HepG2 (cell line): ENCODE data around the gene PLPPR3. TPM values are rescaled to one million over a fixed set of nuclear protein-coding genes. Genes with fewer than 3 reads are reported as not detected.

Experiments used
- ATAC-seq: fragments of 200-7000 bp; cut with Tn5 transposase; 3 replicates; pipeline ENCODE4 v1.9.1; 2020; ENCODE audit warnings: mild to moderate bottlenecking, moderate library complexity
- BruUV-seq: library from RNA; stranded (reverse); fragments of 400-500 nt; replicated peaks from 2 replicates; lab custom pipeline; 2021; lab: Mats Ljungman, UMichigan
- CTCF ChIA-PET: fragments of 300-600 bp; formaldehyde crosslinking; extraction: SDS; loops from one replicate; lab custom pipeline; 2021; ENCODE audit warnings: low total read pairs, inconsistent platforms, low intra/inter-chr PET ratio; lab: Yijun Ruan, JAX
- POLR2A ChIA-PET: fragments of 350-600 bp; sonication (Branson Sonifier 250); formaldehyde crosslinking; loops from one replicate; lab custom pipeline; 2020; ENCODE audit warnings: antibody characterized with exemption, inconsistent platforms; lab: Yijun Ruan, JAX
- DNase-seq: peaks from one replicate; pipeline ENCODE4 v3.0.0-alpha.2; 2015; ENCODE audit warnings: low spot score
- FAIRE-seq: peaks from 3 replicates; lab custom pipeline; 2011; peaks lifted over from hg19 to GRCh38; lab: Jason Lieb, UNC
- H2AFZ ChIP-seq: one replicate; pipeline ENCODE4 v1.6.1; 2011; ENCODE audit warnings: low read length, inconsistent platforms
- H3K27ac ChIP-seq: fragments of 300-600 bp; 3 replicates; pipeline ENCODE4 v1.8.0; 2011; ENCODE audit warnings: mixed run types, mild to moderate bottlenecking, mixed read lengths, low read length, inconsistent platforms; ENCODE audit not compliant: insufficient read depth; ENCODE audit errors: extremely low read length
- H3K27me3 ChIP-seq, 2 experiments: fragments of 200-600 bp in 1 of 2; 2 replicates in 1 of 2; 3 replicates in 1 of 2; pipeline versions ENCODE4 v1.6.0 to v1.8.0; 2011; ENCODE audit warnings: low read length in 2 of 2, mild to moderate bottlenecking in 2 of 2, moderate library complexity in 2 of 2, inconsistent platforms in 1 of 2; ENCODE audit not compliant: insufficient read depth in 2 of 2, control insufficient read depth in 1 of 2
- H3K36me3 ChIP-seq, 2 experiments: fragments of 200-600 bp in 1 of 2; replicated peaks in 1 of 2; 2 replicates in 1 of 2; 3 replicates in 1 of 2; pipeline versions ENCODE4 v1.5.1 to v1.8.0; 2011; ENCODE audit warnings: low read length in 2 of 2, inconsistent platforms in 1 of 2; ENCODE audit not compliant: insufficient read depth in 2 of 2, control insufficient read depth in 1 of 2
- H3K4me1 ChIP-seq: 2 replicates; pipeline ENCODE4 v1.5.1; 2012; ENCODE audit warnings: low read length, inconsistent platforms; ENCODE audit not compliant: insufficient read depth
- H3K4me2 ChIP-seq: 2 replicates; pipeline ENCODE4 v1.6.0; 2011; ENCODE audit warnings: low read depth, low read length, inconsistent platforms
- H3K4me3 ChIP-seq, 3 experiments: fragments of 200-600 bp in 1 of 3; sonication (generic), shearing (Covaris generic) in 1 of 3; replicated peaks in 1 of 3; 2 replicates each; pipeline ENCODE4 v1.5.1; 2011 to 2016; ENCODE audit warnings: low read length in 3 of 3, inconsistent platforms in 2 of 3, low read depth in 2 of 3, mild to moderate bottlenecking in 2 of 3, control low read depth in 1 of 3, mixed read lengths in 1 of 3; ENCODE audit not compliant: insufficient read depth in 1 of 3
- H3K79me2 ChIP-seq: one replicate; pipeline ENCODE4 v1.6.1; 2011; ENCODE audit warnings: low read length, inconsistent platforms; ENCODE audit not compliant: insufficient read depth
- H3K9ac ChIP-seq: 2 replicates; pipeline ENCODE4 v1.6.0; 2011; ENCODE audit warnings: mild to moderate bottlenecking, low read depth, low read length, inconsistent platforms; ENCODE audit not compliant: insufficient read depth
- H3K9me3 ChIP-seq: 2 replicates; pipeline ENCODE4 v1.5.1; 2012; ENCODE audit warnings: mild to moderate bottlenecking, low read length
- H4K20me1 ChIP-seq: 2 replicates; pipeline ENCODE4 v1.6.0; 2011; ENCODE audit warnings: inconsistent platforms, mild to moderate bottlenecking, low read length, moderate library complexity; ENCODE audit not compliant: insufficient read depth
- DNMT1 ChIP-seq: sonication (generic); formaldehyde crosslinking; IDR thresholded peaks from 2 replicates; pipeline ENCODE4 v1.5.1; 2020; ENCODE audit warnings: mild to moderate bottlenecking, missing genetic modification reagents
- EEA1 ChIP-seq: sonication (generic); formaldehyde crosslinking; IDR thresholded peaks from 2 replicates; pipeline ENCODE4 v1.5.1; 2020; ENCODE audit warnings: mild to moderate bottlenecking, missing genetic modification reagents, borderline replicate concordance
- IKZF4 ChIP-seq: sonication (generic); formaldehyde crosslinking; IDR thresholded peaks from 2 replicates; pipeline ENCODE4 v1.5.1; 2020; ENCODE audit warnings: borderline replicate concordance, mild to moderate bottlenecking, low read depth, missing genetic modification reagents; ENCODE audit errors: not compliant biosample characterization
- IRX3 ChIP-seq: sonication (generic); formaldehyde crosslinking; IDR thresholded peaks from 2 replicates; pipeline ENCODE4 v1.8.1; 2023; ENCODE audit warnings: mild to moderate bottlenecking, low read depth, missing genetic modification reagents, borderline replicate concordance
- KDM3A ChIP-seq: IDR thresholded peaks from 2 replicates; pipeline ENCODE4 v1.6.1; 2018; ENCODE audit warnings: low read depth, missing compliant biosample characterization
- MYC ChIP-seq: sonication (generic); formaldehyde crosslinking; IDR thresholded peaks from 2 replicates; pipeline ENCODE4 v1.9.0; 2021; ENCODE audit warnings: missing genetic modification reagents, borderline replicate concordance
- PHF20 ChIP-seq: sonication (generic); formaldehyde crosslinking; IDR thresholded peaks from 2 replicates; pipeline ENCODE4 v1.5.0; 2020; ENCODE audit warnings: mild to moderate bottlenecking, missing genetic modification reagents
- POLR2G ChIP-seq: fragments of 200-400 bp; formaldehyde crosslinking; IDR thresholded peaks from 2 replicates; pipeline ENCODE4 v1.6.1; 2018; ENCODE audit warnings: mild to moderate bottlenecking, low read depth, low read length, moderate library complexity
- SAP130 ChIP-seq: IDR thresholded peaks from 2 replicates; pipeline ENCODE4 v1.6.1; 2016; ENCODE audit warnings: low read depth
- SNRNP70 ChIP-seq: fragments of 200-400 bp; formaldehyde crosslinking; IDR thresholded peaks from 2 replicates; pipeline ENCODE4 v1.6.1; 2017; ENCODE audit warnings: mild to moderate bottlenecking, low read depth, low read length, moderate library complexity
- THYN1 ChIP-seq: sonication (generic); formaldehyde crosslinking; IDR thresholded peaks from 2 replicates; pipeline ENCODE4 v1.8.1; 2023; ENCODE audit warnings: low read depth, mild to moderate bottlenecking, moderate library complexity, missing genetic modification reagents, borderline replicate concordance
- ZNF124 ChIP-seq: sonication (generic); formaldehyde crosslinking; IDR thresholded peaks from 2 replicates; pipeline ENCODE4 v1.4.0; 2020; ENCODE audit warnings: missing genetic modification reagents
- ZNF350 ChIP-seq: sonication (generic); formaldehyde crosslinking; IDR thresholded peaks from 2 replicates; pipeline ENCODE4 v1.4.0; 2020; ENCODE audit warnings: mild to moderate bottlenecking, low read depth, missing genetic modification reagents, borderline replicate concordance
- ZNF441 ChIP-seq: sonication (generic); formaldehyde crosslinking; IDR thresholded peaks from 2 replicates; pipeline ENCODE4 v1.7.0; 2021; ENCODE audit warnings: missing genetic modification reagents, borderline replicate concordance
- ZNF451 ChIP-seq: sonication (generic); formaldehyde crosslinking; IDR thresholded peaks from 2 replicates; pipeline ENCODE4 v1.5.0; 2020; ENCODE audit warnings: mild to moderate bottlenecking, missing genetic modification reagents
- ZNF619 ChIP-seq: sonication (generic); formaldehyde crosslinking; IDR thresholded peaks from 2 replicates; pipeline ENCODE4 v1.4.0; 2020; ENCODE audit warnings: mild to moderate bottlenecking, missing genetic modification reagents
- ZNF773 ChIP-seq: sonication (generic); formaldehyde crosslinking; IDR thresholded peaks from 2 replicates; pipeline ENCODE4 v1.4.0; 2020; ENCODE audit warnings: missing genetic modification reagents, borderline replicate concordance
- ZNF782 ChIP-seq: sonication (generic); formaldehyde crosslinking; IDR thresholded peaks from 2 replicates; pipeline ENCODE4 v1.4.0; 2020; ENCODE audit warnings: missing genetic modification reagents, mild to moderate bottlenecking, borderline replicate concordance
- ZNF841 ChIP-seq: sonication (generic); formaldehyde crosslinking; IDR thresholded peaks from 2 replicates; pipeline ENCODE4 v1.8.1; 2023; ENCODE audit warnings: missing genetic modification reagents, borderline replicate concordance
- ZNF850 ChIP-seq: sonication (generic); formaldehyde crosslinking; conservative IDR thresholded peaks from 2 replicates; pipeline ENCODE4 v1.9.0; 2021; ENCODE audit warnings: mild to moderate bottlenecking, missing genetic modification reagents
- ZSCAN21 ChIP-seq: sonication (generic); formaldehyde crosslinking; IDR thresholded peaks from 2 replicates; pipeline ENCODE4 v1.8.0; 2022; ENCODE audit warnings: mild to moderate bottlenecking, missing genetic modification reagents, moderate library complexity, borderline replicate concordance
- WGBS: methylation state at CpG from one replicate; pipeline ENCODE4 v1.1.6; 2017; ENCODE audit warnings: low lambda C conversion rate; 5-methylcytosine and 5-hydroxymethylcytosine counted together
- in situ Hi-C: cut with HindIII; loops from 2 replicates; pipeline ENCODE4 v1.10.0; 2017; ENCODE audit warnings: low pct_unique_long_range_greater_than_20kb; ENCODE audit not compliant: extremely low pct_ligation_motif_present
- intact Hi-C: fragments of 100-400 bp; cut with micrococcal nuclease; formaldehyde crosslinking; loops from one replicate; pipeline ENCODE4 v1.10.0; 2022; ENCODE audit not compliant: unreplicated experiment
- polyA plus RNA-seq, 8 experiments: library from polyadenylated mRNA; depleted of rRNA in 3 of 8; stranded (reverse) in 7 of 8; unstranded in 1 of 8; fragments of >200 nt; fragmentation: Illumina TruSeq in 4 of 8; extraction: Trizol in 4 of 8; gene quantifications; 2 replicates each; pipeline versions ENCODE4 v1.2.1 to v1.2.3, GENCODE V29; 2011 to 2016; ENCODE audit warnings: low read depth in 4 of 8, missing spikeins in 1 of 8, mixed read lengths in 1 of 8; ENCODE audit not compliant: insufficient read depth in 1 of 8
- total RNA-seq, 5 experiments: library from RNA; depleted of rRNA; stranded (reverse); fragments of >200 nt; fragmentation: Illumina TruSeq; extraction: Trizol; gene quantifications; 2 replicates each; pipeline ENCODE4 v1.2.3, GENCODE V29; 2016; ENCODE audit warnings: low read depth in 1 of 5
- TF ChIP-seq, protein P1 (sequence below): IDR thresholded peaks from 2 replicates; pipeline ENCODE4 v1.6.1; 2012; ENCODE audit warnings: inconsistent platforms
- TF ChIP-seq, protein P2 (sequence below): sonication (generic); formaldehyde crosslinking; IDR thresholded peaks from 2 replicates; pipeline ENCODE4 v1.4.0; 2020; ENCODE audit warnings: mild to moderate bottlenecking, missing genetic modification reagents
- TF ChIP-seq, protein P3 (sequence below): sonication (generic); formaldehyde crosslinking; IDR thresholded peaks from 2 replicates; pipeline ENCODE4 v1.4.0; 2020; ENCODE audit warnings: missing genetic modification reagents

PLPPR3 gene
- total and polyA plus RNA-seq, 2 of the 13 experiments (the other 11 are each of a cell fraction or from before 2014, with no cell fraction given) = 0.07 to 0.16 TPM

DNA sequence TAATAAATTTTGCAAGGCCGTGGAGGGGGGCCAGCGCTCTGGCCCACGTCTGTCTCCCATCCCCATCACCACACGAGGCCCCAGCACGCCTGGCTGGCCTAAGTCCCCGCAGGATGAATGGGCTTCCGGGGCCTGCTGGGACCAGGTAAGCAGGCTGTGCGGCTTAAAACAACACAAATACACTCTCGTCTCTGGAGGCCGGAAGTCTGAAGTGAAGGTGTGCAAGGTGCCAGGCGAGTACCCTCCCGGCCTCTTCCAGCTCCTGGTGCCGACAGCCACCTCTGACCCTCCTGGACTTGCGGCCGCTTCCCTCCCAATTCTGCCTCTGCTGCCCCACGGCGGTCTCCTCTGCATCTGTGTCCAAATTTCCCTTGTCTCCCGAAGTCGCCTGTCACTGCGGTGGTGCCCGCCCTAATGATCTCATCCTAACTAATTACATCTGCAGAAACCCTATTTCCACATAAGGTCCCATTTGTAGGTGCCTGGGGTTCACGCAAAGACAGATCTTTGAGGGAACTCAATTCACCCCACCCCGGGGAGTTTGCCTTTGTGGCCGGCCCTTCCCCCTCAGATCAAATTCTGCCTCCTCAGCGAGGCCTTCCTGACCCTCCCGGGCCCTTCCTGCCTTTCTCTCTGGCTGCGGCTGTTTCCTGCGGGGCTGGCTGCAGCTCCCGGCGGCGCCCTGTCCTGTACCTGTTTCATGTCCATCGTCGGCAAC, 32.6 kb downstream of the PLPPR3 start:
- DNase-seq (peak; percentile 58), FAIRE-seq (peak; percentile 32), ATAC-seq (peak; percentile 81)
- ChIA-PET POLR2A (interaction anchor here (0.8 to 2.5 kb wide), 7 partner anchors 10 to 265 kb away, joined by 3 to 16 read pairs (median 3); no protein-coding TSS in a partner anchor), CTCF (interaction anchor here (2.1 kb wide), 1 partner anchor 18 kb away, joined by 9 read pairs; no protein-coding TSS in a partner anchor)
- Histone ChIP-seq H3K36me3 (no peaks in the 10 kb centered on the region), H2AFZ (no peak overlapping the region), H3K9ac (peak overlapping the region; percentile 68), H4K20me1 (no peaks in the 10 kb centered on the region), H3K27ac (peak overlapping the region; percentile 89), H3K27me3 (no peaks in the 10 kb centered on the region), H3K9me3 (no peaks in the 10 kb centered on the region), H3K4me3 (peak overlapping the region; percentile 51 to 68 (median 61)), H3K4me1 (peaks cover 61% of the 10 kb centered on the region), H3K4me2 (peak overlapping the region; percentile 83), H3K79me2 (no peaks in the 10 kb centered on the region)
- intact Hi-C loops = loop anchor here (10.0 kb wide), 1 partner anchor 206 kb away; no protein-coding TSS in a partner anchor
- TSS peak; percentile 77 for BruUV-seq
- WGBS = 2% methylated on average over 28 of the region's 33 CpGs
- in situ Hi-C loops = no loop called here
- TF ChIP-seq IKZF4 (CRISPR knock-in tag) (no peak), ZNF124 (CRISPR knock-in tag) (no peak), EEA1 (no peak), ZSCAN21 (CRISPR knock-in tag) (no peak), DNMT1 (CRISPR knock-in tag) (0 out of 2 replicates have a peak, but pooled peaks have one; percentile 29), ZNF850 (no peak), ZNF451 (CRISPR knock-in tag) (no peak), MYC (CRISPR knock-in tag) (peak; percentile 49), ZNF782 (no peak), PHF20 (no peak), SAP130 (CRISPR knock-in tag) (peak; percentile 57; the same call in 1 of the 2 replicates), THYN1 (CRISPR knock-in tag) (no peak), KDM3A (no peak), SNRNP70 (no peak), ZNF441 (no peak), POLR2G (peak; percentile 62), ZNF350 (CRISPR knock-in tag) (peak; percentile 16; the same call in 1 of the 2 replicates), ZNF773 (CRISPR knock-in tag) (peak; percentile 37; the same call in 1 of the 2 replicates), IRX3 (CRISPR knock-in tag) (no peak), ZNF841 (no peak), ZNF619 (CRISPR knock-in tag) (0 out of 2 replicates have a peak, but pooled peaks have one; percentile 21)
- TF ChIP-seq, protein P1, sequence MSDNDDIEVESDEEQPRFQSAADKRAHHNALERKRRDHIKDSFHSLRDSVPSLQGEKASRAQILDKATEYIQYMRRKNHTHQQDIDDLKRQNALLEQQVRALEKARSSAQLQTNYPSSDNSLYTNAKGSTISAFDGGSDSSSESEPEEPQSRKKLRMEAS = peak; percentile 69
- TF ChIP-seq, protein P2, sequence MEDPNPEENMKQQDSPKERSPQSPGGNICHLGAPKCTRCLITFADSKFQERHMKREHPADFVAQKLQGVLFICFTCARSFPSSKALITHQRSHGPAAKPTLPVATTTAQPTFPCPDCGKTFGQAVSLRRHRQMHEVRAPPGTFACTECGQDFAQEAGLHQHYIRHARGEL (CRISPR knock-in tag) = no peak
- TF ChIP-seq, protein P3, sequence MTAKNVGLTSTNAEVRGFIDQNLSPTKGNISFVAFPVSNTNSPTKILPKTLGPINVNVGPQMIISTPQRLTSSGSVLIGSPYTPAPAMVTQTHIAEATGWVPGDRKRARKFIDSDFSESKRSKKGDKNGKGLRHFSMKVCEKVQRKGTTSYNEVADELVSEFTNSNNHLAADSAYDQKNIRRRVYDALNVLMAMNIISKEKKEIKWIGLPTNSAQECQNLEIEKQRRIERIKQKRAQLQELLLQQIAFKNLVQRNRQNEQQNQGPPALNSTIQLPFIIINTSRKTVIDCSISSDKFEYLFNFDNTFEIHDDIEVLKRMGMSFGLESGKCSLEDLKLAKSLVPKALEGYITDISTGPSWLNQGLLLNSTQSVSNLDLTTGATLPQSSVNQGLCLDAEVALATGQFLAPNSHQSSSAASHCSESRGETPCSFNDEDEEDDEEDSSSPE (CRISPR knock-in tag) = peak; percentile 29; the same call in 1 of the 2 replicates
